Fibroblast of skin of left quadriceps (primary cell): ENCODE measurements around the gene LTBP2.

Source experiments
- DNase-seq, 2 experiments: peaks; one replicate each; pipeline ENCODE4 v3.0.0-alpha.2; 2013; ENCODE audit warnings: low read depth in 2 of 2

The LTBP2 gene

DNA sequence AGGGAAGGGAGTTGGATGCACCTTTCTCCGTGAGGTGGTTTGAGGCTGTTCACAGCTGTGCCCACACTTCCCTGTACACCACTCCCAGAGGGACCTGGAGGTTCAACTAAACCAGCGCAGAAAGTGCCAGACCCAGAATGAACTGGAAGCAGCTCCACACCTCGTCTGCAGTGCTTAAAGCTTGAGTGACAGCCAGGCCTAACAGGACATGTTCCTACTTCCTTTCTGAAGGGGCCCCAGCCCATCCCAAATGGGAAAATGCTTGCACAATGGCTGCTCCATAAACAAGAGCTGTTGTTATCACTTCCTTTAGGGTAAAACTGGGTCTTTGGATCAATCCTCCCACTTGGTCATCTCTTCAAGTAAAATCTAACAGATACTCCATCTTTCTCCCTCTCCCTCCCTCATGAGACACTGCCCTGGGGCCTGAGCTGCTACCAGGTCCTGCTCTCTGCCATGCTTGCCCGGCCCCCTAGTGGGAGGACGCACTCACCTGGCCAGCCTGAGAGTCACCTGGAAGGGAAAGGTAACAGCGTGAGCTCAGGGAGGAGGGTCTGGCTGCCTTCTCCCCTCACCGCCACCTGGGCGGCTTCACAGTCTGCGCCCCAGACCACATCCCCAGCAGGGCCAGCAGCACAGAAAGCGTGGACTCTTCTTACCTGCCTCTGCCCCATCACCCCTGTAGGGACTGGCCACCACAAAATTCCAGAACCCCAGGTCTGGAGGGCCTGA, 85.0 kb downstream of the LTBP2 start:
- no peak for DNase-seq

GRCh38 chr14:74525361-74525851, 86.6 kb downstream of the LTBP2 start:
- no peak for DNase-seq

DNA sequence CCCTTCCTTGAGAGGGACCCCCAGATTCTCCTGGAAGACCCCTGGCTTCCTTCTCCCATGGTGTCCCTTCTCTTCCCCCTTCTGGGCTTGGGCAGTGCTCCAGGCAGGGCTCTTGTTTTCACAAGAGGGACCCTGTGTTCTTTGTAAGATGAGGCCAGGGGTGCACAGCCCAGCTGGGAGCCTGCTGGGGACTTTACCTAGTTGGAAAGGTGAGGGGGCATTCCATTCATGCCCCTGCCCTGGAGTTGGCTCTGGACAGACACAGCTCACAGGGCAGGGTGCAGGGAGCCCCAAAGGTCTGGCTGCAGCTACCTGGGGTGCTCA, 87.3 kb downstream of the LTBP2 start:
- no peak for DNase-seq

- DNase-seq = no peak
Observed at GRCh38 chr14:74524076-74524811, 87.8 kb downstream of the LTBP2 start.

DNA sequence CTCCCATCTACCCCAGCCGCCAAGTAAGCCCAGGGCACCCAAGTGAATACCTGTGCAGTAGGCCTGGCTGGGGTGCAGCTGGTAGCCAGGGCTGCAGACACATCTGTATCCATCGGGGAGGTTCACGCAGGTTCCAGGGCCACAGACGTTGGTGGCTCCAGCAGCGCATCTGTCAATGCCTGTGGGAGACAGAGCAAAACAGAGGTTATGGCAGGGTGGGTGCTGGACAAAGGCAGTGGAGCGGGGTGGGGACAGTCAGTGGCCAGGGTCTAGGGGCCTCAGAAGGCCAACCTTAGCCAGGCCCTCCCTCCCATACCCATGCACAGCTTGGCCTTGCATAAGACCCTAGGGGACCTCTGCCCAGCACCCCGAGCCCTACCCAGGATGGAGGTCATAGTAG, 89.3 kb downstream of the LTBP2 start:
- DNase-seq = no peak

DNA sequence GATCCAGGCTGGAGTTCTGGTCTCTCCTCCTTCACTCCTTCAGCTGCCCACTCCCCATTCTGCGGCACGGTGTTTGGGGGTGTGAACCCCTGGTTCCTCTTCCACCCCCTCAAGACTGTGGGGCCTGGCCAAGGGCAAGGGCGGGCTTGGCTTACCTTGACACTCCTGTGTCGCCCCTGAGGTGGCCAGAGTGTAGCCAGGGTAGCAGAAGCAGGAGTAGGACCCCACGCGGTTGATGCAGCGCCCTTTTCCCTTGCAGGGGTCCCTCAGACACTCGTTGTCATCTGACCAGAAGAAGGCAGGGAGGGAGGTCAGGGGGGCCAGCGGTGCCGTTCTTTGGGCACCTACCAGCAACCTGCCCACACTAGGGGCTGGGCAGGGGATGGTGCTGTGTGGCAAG, 90.3 kb downstream of the LTBP2 start:
- no peak for DNase-seq

GRCh38 chr14:74519316-74520074, 92.5 kb downstream of the LTBP2 start:
- DNase-seq = no peak

DNA sequence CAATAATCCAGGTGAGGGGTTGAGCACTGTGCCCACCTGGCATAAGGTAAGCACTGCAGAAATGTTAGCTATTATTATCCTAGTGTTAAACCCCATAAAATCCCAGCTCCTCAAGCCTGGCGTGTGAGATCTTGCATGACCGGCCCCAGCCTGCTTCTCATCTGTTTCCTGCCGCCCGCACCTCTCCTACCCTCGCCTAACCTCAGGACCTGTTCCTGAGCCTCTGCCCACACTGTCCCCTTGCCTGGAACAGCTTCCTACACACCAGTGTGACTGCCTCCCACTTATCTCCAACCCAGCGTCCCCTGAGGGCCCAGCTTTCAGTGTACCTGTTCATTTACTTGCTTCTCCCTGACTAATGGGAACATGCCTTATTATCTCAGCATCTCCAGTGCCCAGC, 93.8 kb downstream of the LTBP2 start:
- no peak for DNase-seq

DNA sequence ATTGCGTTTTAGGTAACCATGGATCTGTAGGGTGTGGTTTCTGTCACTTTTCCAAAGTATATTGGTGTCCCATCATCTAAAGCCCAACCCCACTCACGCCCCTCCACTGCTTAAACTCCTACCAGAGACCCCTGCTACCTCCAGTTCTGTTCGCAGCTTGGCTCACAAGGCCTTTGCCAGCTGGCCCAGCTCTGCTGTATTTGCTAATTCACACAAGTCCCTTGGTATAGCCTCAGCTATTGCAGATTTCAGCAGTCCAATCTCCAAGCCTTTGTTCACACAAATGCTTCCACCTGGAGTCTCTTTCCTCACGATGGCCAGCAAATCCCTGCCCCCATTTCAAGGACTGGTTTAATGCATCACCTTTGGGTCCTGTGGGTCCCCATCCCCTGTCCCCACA, 94.3 kb downstream of the LTBP2 start:
- no peak for DNase-seq

DNA sequence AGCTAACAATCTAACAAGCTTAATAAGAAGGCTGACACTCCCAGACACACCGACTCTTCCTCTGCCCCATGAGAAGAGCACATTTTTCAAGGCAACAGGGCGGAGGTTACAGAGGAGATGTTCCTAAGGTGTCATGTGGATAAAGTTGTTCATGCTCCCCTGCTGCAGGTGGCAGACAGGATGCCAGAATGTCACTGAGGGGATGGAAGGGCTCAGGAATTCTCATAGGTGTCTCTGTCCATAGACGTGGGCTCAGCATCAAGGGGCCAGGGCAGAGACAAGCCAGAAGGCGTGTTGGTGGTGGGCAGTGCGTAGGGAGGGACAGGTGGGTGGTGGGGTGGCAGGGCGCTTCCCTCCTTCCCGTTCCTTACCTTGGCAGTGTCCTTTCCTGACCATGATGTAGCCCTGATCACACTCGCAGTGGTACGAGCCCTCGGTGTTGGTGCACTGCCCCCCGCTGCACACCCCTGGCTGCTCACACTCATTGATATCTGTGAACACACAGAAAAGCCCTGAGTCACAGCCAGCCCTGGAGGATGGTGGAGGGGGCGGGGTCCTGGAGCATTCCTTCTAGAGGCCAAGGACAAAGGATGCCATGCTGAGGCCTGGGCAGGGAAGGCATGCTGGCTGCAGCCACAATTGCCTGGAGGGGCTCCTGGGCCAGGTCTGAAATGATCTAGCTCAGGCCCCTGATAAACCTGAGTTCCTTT, 95.4 kb downstream of the LTBP2 start:
- DNase-seq = no peak

GRCh38 chr14:74515891-74516412, 96.1 kb downstream of the LTBP2 start:
- no peak for DNase-seq

- peak; percentile 42 for DNase-seq
Observed at GRCh38 chr14:74514471-74514941, 97.5 kb downstream of the LTBP2 start.

- DNase-seq = no peak
Observed at GRCh38 chr14:74511966-74512830, 99.8 kb downstream of the LTBP2 start.

- no peak for DNase-seq
Observed at GRCh38 chr14:74510959-74511409, 101.1 kb downstream of the LTBP2 start.

DNA sequence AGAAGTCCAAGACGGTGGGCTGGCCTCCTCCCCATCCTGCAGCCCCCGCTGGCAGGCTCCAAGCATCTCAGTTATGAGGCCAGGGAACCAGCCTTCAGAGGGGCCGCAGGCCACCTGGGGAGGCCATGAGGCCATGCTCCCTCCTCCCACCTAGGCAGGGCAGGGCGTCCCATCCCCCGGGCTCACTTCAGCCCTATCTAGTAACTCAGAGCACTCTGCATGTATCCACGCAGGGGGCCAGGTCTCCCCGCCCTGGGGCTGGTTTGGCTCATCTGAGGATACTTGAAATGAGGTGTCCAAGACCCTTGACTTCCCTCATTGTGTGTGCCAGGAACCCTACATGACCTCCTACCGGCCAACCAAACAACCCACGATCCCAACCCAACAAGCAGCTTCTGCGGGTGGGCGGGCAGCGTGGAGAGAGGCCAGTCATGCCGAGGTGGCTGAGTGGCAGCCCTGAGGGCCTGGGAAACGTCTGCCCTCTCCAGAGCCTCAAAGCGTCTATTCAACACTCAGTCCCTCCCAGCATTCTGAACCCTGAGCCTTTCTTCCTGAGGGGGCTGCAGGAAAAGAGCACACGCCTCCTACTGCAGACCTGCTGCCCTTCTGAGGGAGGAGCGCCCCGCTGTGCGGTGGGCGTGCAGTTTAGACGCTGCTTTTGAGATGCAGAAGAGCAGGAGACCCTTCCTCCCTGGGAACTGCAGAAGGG, 101.7 kb downstream of the LTBP2 start:
- DNase-seq = no peak

DNA sequence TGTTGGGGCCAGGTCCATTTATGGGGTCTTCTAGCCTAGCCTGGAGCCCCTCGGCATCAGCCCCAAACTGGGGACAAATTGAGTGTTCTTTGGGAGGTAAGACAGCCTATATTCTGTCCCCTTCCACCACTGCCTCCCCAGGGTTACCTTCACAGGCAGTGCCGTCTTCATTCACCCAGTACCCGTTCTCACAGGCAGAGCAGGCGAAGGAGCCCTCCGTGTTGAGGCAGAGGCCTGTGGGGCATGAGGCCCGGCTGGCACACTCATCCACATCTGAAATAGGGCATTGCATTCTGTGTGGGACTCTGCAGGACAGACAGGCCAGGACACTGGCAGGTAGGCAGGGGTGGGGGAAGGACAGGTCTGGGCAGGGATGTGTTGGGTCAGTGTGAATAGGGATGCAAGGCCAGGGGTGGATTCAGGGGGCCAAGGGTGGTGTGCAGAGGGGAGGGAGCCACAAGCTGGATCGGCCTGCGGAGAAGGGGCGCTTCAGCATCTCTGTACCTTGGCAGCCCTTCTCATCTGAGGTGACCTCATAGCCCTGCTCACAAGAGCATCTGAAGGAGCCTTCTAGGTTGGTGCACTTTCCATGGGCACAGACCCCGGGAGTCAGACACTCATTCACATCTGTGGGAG, 102.3 kb downstream of the LTBP2 start:
- DNase-seq = no peak

- no peak for DNase-seq
Observed at GRCh38 chr14:74508844-74509428, 103.1 kb downstream of the LTBP2 start.

- no peak for DNase-seq
Observed at GRCh38 chr14:74508292-74508731, 103.7 kb downstream of the LTBP2 start.

GRCh38 chr14:74507840-74508239, 104.2 kb downstream of the LTBP2 start:
- DNase-seq = no peak
